Measurements from ENCODE around the gene C5orf15. TPM values are rescaled to one million over a fixed set of nuclear protein-coding genes. Genes with fewer than 3 reads are reported as not detected.

C5orf15 gene
- polyA plus RNA-seq, 1 donor (not counting 4 experiments of a cell fraction or from before 2014, with no cell fraction given), result 86.9 TPM

- no peaks in the 10 kb centered on the region for H3K9me1 ChIP-seq (ENCODE audit: control insufficient read depth, extremely low read depth, insufficient read depth, low read length)
- FAIRE-seq (no peak), DNase-seq (ENCODE audit: low read depth, low spot score) (no peak)
- dilution Hi-C loops (cut with MboI; ENCODE audit: extremely low pct_ligation_motif_present, low sequenced_read_pairs), result no loop called here
- H3K79me2 ChIP-seq (ENCODE audit: control insufficient read depth, insufficient read depth, low read length), result no peaks in the 10 kb centered on the region
- H3K9me3 ChIP-seq (ENCODE audit: control insufficient read depth, low read depth, low read length), result no peaks in the 10 kb centered on the region
- H2AFZ ChIP-seq (ENCODE audit: control insufficient read depth, low read length), result no peak overlapping the region
- no peaks in the 10 kb centered on the region for H3K27me3 ChIP-seq (ENCODE audit: control insufficient read depth, extremely low read depth, insufficient read depth, low read length)
- no peak overlapping the region for H3K4me2 ChIP-seq (ENCODE audit: control insufficient read depth, extremely low read depth, insufficient read depth, low read depth, low read length)
- no peaks in the 10 kb centered on the region for H3K36me3 ChIP-seq (ENCODE audit: control insufficient read depth in 2 of 2, extremely low read depth in 1 of 2, insufficient read depth in 2 of 2, low read length in 2 of 2)
- H4K20me1 ChIP-seq (ENCODE audit: control insufficient read depth, extremely low read depth, insufficient read depth, low read length), result no peaks in the 10 kb centered on the region
- TF ChIP-seq CTCF (optimal IDR thresholded peaks at IDR 0.05 in 1 of 3, IDR thresholded peaks at IDR 0.05 in 1 of 3, conservative IDR thresholded peaks at IDR 0.05 in 1 of 3; ENCODE audit: extremely low read depth in 1 of 3, insufficient read depth in 2 of 3, low read length in 3 of 3), result no peak
- H3K27ac ChIP-seq (ENCODE audit: control insufficient read depth, insufficient read depth, low read length), result no peak overlapping the region
- H3K9ac ChIP-seq (ENCODE audit: control insufficient read depth, extremely low read depth, insufficient read depth, low read length), result no peak overlapping the region
- no peaks in the 10 kb centered on the region for H3K4me1 ChIP-seq (ENCODE audit: control insufficient read depth, extremely low read depth, insufficient read depth, low read length)
- no peak overlapping the region for H3K4me3 ChIP-seq (ENCODE audit: control insufficient read depth in 2 of 3, extremely low read depth in 1 of 3, insufficient read depth in 2 of 3, low read depth in 1 of 3, low read length in 3 of 3)
These were observed 51.5 kb downstream of the C5orf15 start for GRCh38 chr5:133916914-133917313.

- no peaks in the 10 kb centered on the region for H3K79me2 ChIP-seq (ENCODE audit: control insufficient read depth, insufficient read depth, low read length)
- no peak overlapping the region for H3K4me2 ChIP-seq (ENCODE audit: control insufficient read depth, extremely low read depth, insufficient read depth, low read depth, low read length)
- no peaks in the 10 kb centered on the region for H3K36me3 ChIP-seq (ENCODE audit: control insufficient read depth in 2 of 2, extremely low read depth in 1 of 2, insufficient read depth in 2 of 2, low read length in 2 of 2)
- H3K4me3 ChIP-seq (ENCODE audit: control insufficient read depth in 2 of 3, extremely low read depth in 1 of 3, insufficient read depth in 2 of 3, low read depth in 1 of 3, low read length in 3 of 3), result no peak overlapping the region
- no peaks in the 10 kb centered on the region for H4K20me1 ChIP-seq (ENCODE audit: control insufficient read depth, extremely low read depth, insufficient read depth, low read length)
- no peaks in the 10 kb centered on the region for H3K4me1 ChIP-seq (ENCODE audit: control insufficient read depth, extremely low read depth, insufficient read depth, low read length)
- no peak overlapping the region for H3K27ac ChIP-seq (ENCODE audit: control insufficient read depth, insufficient read depth, low read length)
- no peak overlapping the region for H2AFZ ChIP-seq (ENCODE audit: control insufficient read depth, low read length)
- H3K27me3 ChIP-seq (ENCODE audit: control insufficient read depth, extremely low read depth, insufficient read depth, low read length), result no peaks in the 10 kb centered on the region
- FAIRE-seq (no peak), DNase-seq (ENCODE audit: low read depth, low spot score) (no peak)
- dilution Hi-C loops (cut with MboI; ENCODE audit: extremely low pct_ligation_motif_present, low sequenced_read_pairs), result no loop called here
- no peak overlapping the region for H3K9ac ChIP-seq (ENCODE audit: control insufficient read depth, extremely low read depth, insufficient read depth, low read length)
- H3K9me3 ChIP-seq (ENCODE audit: control insufficient read depth, low read depth, low read length), result no peaks in the 10 kb centered on the region
- no peaks in the 10 kb centered on the region for H3K9me1 ChIP-seq (ENCODE audit: control insufficient read depth, extremely low read depth, insufficient read depth, low read length)
- TF ChIP-seq CTCF (optimal IDR thresholded peaks at IDR 0.05 in 1 of 3, IDR thresholded peaks at IDR 0.05 in 1 of 3, conservative IDR thresholded peaks at IDR 0.05 in 1 of 3; ENCODE audit: extremely low read depth in 1 of 3, insufficient read depth in 2 of 3, low read length in 3 of 3), result no peak
These were observed 51.9 kb downstream of the C5orf15 start for GRCh38 chr5:133916479-133916878.
